HCT116 (cell line): ENCODE results near the gene UNKL.

Source experiments
- CTCF ChIP-seq, 3 experiments: fragments of 200-600 bp in 1 of 3; sonication (generic) in 1 of 3; IDR thresholded peaks in 2 of 3; conservative IDR thresholded peaks in 1 of 3; 2 replicates each; pipeline ENCODE4 v1.5.1; 2012 to 2017; ENCODE audit warnings: low read depth in 2 of 3, low read length in 2 of 3, antibody characterized with exemption in 1 of 3, borderline replicate concordance in 1 of 3, control low read depth in 1 of 3, mild to moderate bottlenecking in 1 of 3, mixed read lengths in 1 of 3, mixed run types in 1 of 3, moderate library complexity in 1 of 3; ENCODE audit not compliant: insufficient read depth in 1 of 3
- EZH2phosphoT487 ChIP-seq: fragments of 200-600 bp; IDR thresholded peaks from 2 replicates; pipeline ENCODE4 v1.6.1; 2018; ENCODE audit warnings: antibody characterized with exemption, borderline replicate concordance
- POLR2A ChIP-seq: IDR thresholded peaks from 2 replicates; pipeline ENCODE4 v1.7.0; 2011; ENCODE audit warnings: borderline replicate concordance; ENCODE audit not compliant: insufficient read depth, insufficient read length; ENCODE audit errors: extremely low read depth

- TF ChIP-seq EZH2phosphoT487 (no peak), CTCF (IDR thresholded peaks at IDR 0.05 in 2 of 3, conservative IDR thresholded peaks at IDR 0.05 in 1 of 3; ENCODE audit: borderline replicate concordance in 1 of 3, insufficient read depth in 1 of 3, low read depth in 2 of 3, low read length in 2 of 3) (no peak), POLR2A (no peak)
Measured at GRCh38 chr16:1450841-1451240, 36.3 kb upstream of the UNKL start.
